ENCODE data around the gene KCNA1. TPM values are rescaled to one million over a fixed set of nuclear protein-coding genes. Genes with fewer than 3 reads are reported as not detected.

Gene KCNA1
- total RNA-seq, 2 donors from 2014 or later = not detected

GRCh38 chr12:4954621-4955354, 45.1 kb downstream of the KCNA1 start:
- H3K27ac Mint-ChIP-seq = no peak overlapping the region
- no peak overlapping the region for H3K4me3 Mint-ChIP-seq
- no peak for TF ChIP-seq CTCF (conservative IDR thresholded peaks at IDR 0.05)
- WGBS, 2 experiments (ENCODE audit: insufficient coverage in 1 of 2, insufficient read length in 1 of 2) = 70 to 92% methylated on average over 2 to 10 of the region's 10 CpGs
- Histone ChIP-seq H3K4me1 (ENCODE audit: control insufficient read depth, insufficient read depth, low read length) (no peaks in the 10 kb centered on the region), H3K27ac (ENCODE audit: low read depth, low read length) (no peak overlapping the region), H3K9ac (ENCODE audit: extremely low read depth, low read length, poor library complexity, severe bottlenecking) (no peak overlapping the region), H3K27me3 (ENCODE audit: control insufficient read depth, insufficient read depth, low read length, poor library complexity, severe bottlenecking) (peaks cover 99% of the 10 kb centered on the region), H3K9me3 (ENCODE audit: control insufficient read depth, low read length) (no peaks in the 10 kb centered on the region), H3K4me3 (ENCODE audit: low read length) (no peak overlapping the region), H3K36me3 (ENCODE audit: control insufficient read depth, insufficient read depth, low read length) (no peaks in the 10 kb centered on the region)
- H3K36me3 Mint-ChIP-seq (ENCODE audit: low read depth) = no peaks in the 10 kb centered on the region
- H3K9me3 Mint-ChIP-seq = no peaks in the 10 kb centered on the region
- DNase-seq = no peak
- peaks cover 95% of the 10 kb centered on the region for H3K27me3 Mint-ChIP-seq (ENCODE audit: insufficient read depth)
- peaks cover 7% of the 10 kb centered on the region for H3K4me1 Mint-ChIP-seq

- no peak overlapping the region for H3K27ac ChIP-seq (ENCODE audit: low read depth, low read length)
- Mint-ChIP-seq H3K4me1 (peaks cover 7% of the 10 kb centered on the region), H3K9me3 (no peaks in the 10 kb centered on the region), H3K27ac (no peak overlapping the region), H3K36me3 (ENCODE audit: low read depth) (no peaks in the 10 kb centered on the region), H3K4me3 (no peak overlapping the region), H3K27me3 (ENCODE audit: insufficient read depth) (peaks cover 99% of the 10 kb centered on the region)
- H3K4me3 ChIP-seq (ENCODE audit: low read length) = no peak overlapping the region
- no peak for DNase-seq
- TF ChIP-seq CTCF (conservative IDR thresholded peaks at IDR 0.05) = no peak
- no peaks in the 10 kb centered on the region for H3K4me1 ChIP-seq (ENCODE audit: control insufficient read depth, insufficient read depth, low read length)
- peaks cover 100% of the 10 kb centered on the region for H3K27me3 ChIP-seq (ENCODE audit: control insufficient read depth, insufficient read depth, low read length, poor library complexity, severe bottlenecking)
- 46 to 47% methylated on average over 2 of the region's 2 CpGs for WGBS, 2 experiments (ENCODE audit: insufficient coverage in 1 of 2, insufficient read length in 1 of 2)
- H3K36me3 ChIP-seq (ENCODE audit: control insufficient read depth, insufficient read depth, low read length) = no peaks in the 10 kb centered on the region
- no peaks in the 10 kb centered on the region for H3K9me3 ChIP-seq (ENCODE audit: control insufficient read depth, low read length)
- no peak overlapping the region for H3K9ac ChIP-seq (ENCODE audit: extremely low read depth, low read length, poor library complexity, severe bottlenecking)
Measured at GRCh38 chr12:4956054-4956453, 46.3 kb downstream of the KCNA1 start.

GRCh38 chr12:4956968-4957367, 47.3 kb downstream of the KCNA1 start:
- Mint-ChIP-seq H3K27ac (no peak overlapping the region), H3K4me1 (peaks cover 4% of the 10 kb centered on the region), H3K36me3 (ENCODE audit: low read depth) (no peaks in the 10 kb centered on the region), H3K4me3 (no peak overlapping the region), H3K9me3 (no peaks in the 10 kb centered on the region), H3K27me3 (ENCODE audit: insufficient read depth) (peaks cover 99% of the 10 kb centered on the region)
- 91 to 97% methylated on average over 11 of the region's 11 CpGs for WGBS, 2 experiments (ENCODE audit: insufficient coverage in 1 of 2, insufficient read length in 1 of 2)
- Histone ChIP-seq H3K9me3 (ENCODE audit: control insufficient read depth, low read length) (no peaks in the 10 kb centered on the region), H3K27ac (ENCODE audit: low read depth, low read length) (no peak overlapping the region), H3K4me3 (ENCODE audit: low read length) (no peak overlapping the region), H3K9ac (ENCODE audit: extremely low read depth, low read length, poor library complexity, severe bottlenecking) (no peak overlapping the region), H3K36me3 (ENCODE audit: control insufficient read depth, insufficient read depth, low read length) (no peaks in the 10 kb centered on the region), H3K4me1 (ENCODE audit: control insufficient read depth, insufficient read depth, low read length) (no peaks in the 10 kb centered on the region), H3K27me3 (ENCODE audit: control insufficient read depth, insufficient read depth, low read length, poor library complexity, severe bottlenecking) (peaks cover 100% of the 10 kb centered on the region)
- no peak for DNase-seq
- no peak for TF ChIP-seq CTCF (conservative IDR thresholded peaks at IDR 0.05)

All from endodermal cell (in vitro differentiated cells).